22Rv1 (cell line): ENCODE results near the gene GMNN.

Experiments used
- H3K27ac ChIP-seq: fragments of 450-650 bp; 2 replicates; pipeline ENCODE4 v1.5.1; 2017
- ZFX ChIP-seq: fragments of 450-650 bp; IDR thresholded peaks from 2 replicates; pipeline ENCODE4 v1.6.1; 2017; ENCODE audit warnings: antibody characterized with exemption, borderline replicate concordance
- TF ChIP-seq, protein P1 (sequence below): fragments of 450-650 bp; IDR thresholded peaks from 2 replicates; pipeline ENCODE4 v1.5.1; 2017; ENCODE audit warnings: mild to moderate bottlenecking

GMNN gene

GRCh38 chr6:24766680-24767462 lies 7.9 kb upstream of the GMNN start:
- TF ChIP-seq, protein P1, sequence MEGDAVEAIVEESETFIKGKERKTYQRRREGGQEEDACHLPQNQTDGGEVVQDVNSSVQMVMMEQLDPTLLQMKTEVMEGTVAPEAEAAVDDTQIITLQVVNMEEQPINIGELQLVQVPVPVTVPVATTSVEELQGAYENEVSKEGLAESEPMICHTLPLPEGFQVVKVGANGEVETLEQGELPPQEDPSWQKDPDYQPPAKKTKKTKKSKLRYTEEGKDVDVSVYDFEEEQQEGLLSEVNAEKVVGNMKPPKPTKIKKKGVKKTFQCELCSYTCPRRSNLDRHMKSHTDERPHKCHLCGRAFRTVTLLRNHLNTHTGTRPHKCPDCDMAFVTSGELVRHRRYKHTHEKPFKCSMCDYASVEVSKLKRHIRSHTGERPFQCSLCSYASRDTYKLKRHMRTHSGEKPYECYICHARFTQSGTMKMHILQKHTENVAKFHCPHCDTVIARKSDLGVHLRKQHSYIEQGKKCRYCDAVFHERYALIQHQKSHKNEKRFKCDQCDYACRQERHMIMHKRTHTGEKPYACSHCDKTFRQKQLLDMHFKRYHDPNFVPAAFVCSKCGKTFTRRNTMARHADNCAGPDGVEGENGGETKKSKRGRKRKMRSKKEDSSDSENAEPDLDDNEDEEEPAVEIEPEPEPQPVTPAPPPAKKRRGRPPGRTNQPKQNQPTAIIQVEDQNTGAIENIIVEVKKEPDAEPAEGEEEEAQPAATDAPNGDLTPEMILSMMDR, result peak; percentile 65
- no peak for TF ChIP-seq ZFX
- H3K27ac ChIP-seq, result no peak overlapping the region

DNA sequence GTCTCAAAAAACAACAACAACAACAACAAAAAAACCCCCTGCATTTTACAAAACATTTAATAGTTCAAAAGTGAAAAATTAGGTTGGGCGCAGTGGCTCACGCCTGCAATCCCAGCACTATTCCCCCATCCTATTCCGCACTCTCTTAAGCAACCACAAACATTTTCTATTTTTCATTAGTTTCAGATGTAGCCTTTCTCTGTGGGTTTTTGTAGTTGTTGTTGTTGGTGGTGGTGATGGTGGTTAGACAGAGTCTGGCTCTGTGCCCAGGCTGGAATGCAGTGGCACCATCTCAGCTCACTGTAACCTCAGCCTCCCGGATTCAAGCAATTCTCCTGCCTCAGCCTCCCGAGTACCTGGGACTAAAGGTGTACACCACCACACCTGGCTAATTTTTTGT lies 6.4 kb upstream of the GMNN start:
- TF ChIP-seq ZFX, result no peak
- TF ChIP-seq, protein P1, result no peak
- no peak overlapping the region for H3K27ac ChIP-seq

GRCh38 chr6:24775520-24776058 lies 852 bp downstream of the GMNN start:
- peak overlapping the region; percentile 98 for H3K27ac ChIP-seq

DNA sequence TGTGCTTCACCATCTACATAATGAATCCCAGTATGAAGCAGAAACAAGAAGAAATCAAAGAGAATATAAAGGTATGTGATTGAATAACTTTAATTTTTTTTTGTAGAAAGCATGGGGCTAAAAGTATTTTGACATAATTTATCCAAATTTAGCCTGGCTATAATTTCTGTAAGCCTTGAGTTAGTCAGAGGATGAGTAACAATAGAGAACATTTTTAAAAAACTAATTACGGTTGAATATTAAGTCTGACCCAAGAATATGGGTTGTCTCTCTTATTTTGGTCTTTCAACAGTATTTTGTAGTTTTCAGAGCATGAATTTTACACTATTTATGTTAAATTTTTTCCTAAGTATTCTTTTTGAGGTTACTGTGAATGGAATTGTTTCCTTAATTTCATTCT lies 2.5 kb downstream of the GMNN start:
- TF ChIP-seq, protein P1, result no peak
- TF ChIP-seq ZFX, result no peak
- H3K27ac ChIP-seq, result peak overlapping the region; percentile 98; the same call in 1 of the 2 replicates

More at GRCh38 chr6:24775520-24776058, 852 bp downstream of the GMNN start:
- TF ChIP-seq, protein P1, result no peak
- no peak for TF ChIP-seq ZFX

DNA sequence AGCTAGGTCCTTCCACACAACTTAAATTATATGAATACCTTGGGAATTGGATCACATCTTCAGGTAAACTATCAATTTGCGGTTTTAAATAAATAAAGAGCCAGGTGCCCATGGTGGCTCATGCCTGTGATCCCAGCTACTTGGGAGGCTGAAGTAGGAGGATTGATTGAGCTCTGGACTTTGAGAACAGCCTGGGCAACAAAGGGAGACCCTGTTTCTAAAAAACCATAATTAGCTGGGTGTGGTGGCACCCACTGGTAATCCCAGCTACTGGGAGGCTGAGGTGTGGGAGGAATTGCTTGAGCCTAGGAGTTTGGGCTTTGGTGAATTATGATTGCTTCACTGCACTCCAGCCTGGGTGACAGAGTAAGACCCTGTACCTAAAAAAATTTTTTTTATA lies 3.4 kb downstream of the GMNN start:
- peak overlapping the region; percentile 75 for H3K27ac ChIP-seq

DNA sequence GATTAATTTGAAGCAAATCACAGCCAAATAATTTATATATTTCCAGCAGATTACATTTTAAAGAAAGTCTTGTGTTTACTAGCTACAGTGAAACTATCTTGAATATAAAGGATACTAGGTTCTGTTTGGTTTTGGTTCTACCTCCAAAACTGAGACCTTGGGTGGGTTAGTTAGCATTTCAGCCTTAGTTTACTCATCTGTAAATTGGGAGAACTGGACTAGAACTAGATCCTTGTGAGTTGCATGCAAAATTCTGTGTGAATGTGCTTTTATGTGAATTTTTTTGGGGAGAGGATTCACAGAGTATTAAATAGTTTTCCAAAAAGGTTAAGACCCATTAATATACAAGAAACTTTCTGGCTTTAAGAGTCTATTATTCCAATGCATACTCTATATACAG lies 4.1 kb downstream of the GMNN start:
- peak overlapping the region; percentile 75 for H3K27ac ChIP-seq
- TF ChIP-seq, protein P1, result no peak
- TF ChIP-seq ZFX, result no peak

More for the DNA sequence above, 3.4 kb downstream of the GMNN start:
- TF ChIP-seq ZFX, result no peak
- TF ChIP-seq, protein P1, result no peak

DNA sequence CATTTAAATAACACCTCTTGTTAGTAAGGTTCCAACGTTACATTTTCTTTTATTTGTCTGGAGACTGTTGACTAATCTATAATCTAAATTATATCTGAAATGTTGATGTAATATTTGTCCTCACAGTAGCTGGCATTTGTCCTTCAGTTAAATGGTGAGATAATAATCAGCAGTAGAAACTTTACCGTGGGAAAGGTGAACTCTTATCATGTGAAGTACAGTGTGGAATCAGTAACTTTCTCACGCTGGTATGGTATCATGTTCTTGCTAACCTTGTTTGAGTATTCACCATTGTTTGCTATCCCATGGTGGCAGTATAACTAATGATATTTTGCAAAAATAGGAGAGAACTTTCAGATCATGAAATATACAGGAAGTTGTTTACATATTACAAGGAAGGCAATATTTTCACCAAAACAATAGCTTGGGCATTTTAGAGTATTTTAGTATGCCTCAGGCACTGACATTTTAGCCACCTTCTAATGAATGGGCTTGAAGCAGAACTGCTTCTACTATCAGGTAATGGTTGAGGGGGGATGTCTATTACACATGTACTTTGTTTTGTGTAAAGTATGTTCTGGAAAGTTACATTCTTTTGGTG lies 4.8 kb downstream of the GMNN start:
- H3K27ac ChIP-seq, result peak overlapping the region; percentile 75
- TF ChIP-seq ZFX, result no peak
- TF ChIP-seq, protein P1, result peak; percentile 24
